Smooth muscle cell of the brain vasculature (primary cell): ENCODE results near the gene DUSP11.
"Not testable (repeated sequence)": the region's sequence is repeated elsewhere in the genome, so short reads cannot be mapped to it uniquely, and the experiment has no call there.

Experiments
- DNase-seq: peaks from one replicate; pipeline ENCODE4 v3.0.0-alpha.2; 2012; ENCODE audit warnings: low read depth, low spot score

The DUSP11 gene

DNA sequence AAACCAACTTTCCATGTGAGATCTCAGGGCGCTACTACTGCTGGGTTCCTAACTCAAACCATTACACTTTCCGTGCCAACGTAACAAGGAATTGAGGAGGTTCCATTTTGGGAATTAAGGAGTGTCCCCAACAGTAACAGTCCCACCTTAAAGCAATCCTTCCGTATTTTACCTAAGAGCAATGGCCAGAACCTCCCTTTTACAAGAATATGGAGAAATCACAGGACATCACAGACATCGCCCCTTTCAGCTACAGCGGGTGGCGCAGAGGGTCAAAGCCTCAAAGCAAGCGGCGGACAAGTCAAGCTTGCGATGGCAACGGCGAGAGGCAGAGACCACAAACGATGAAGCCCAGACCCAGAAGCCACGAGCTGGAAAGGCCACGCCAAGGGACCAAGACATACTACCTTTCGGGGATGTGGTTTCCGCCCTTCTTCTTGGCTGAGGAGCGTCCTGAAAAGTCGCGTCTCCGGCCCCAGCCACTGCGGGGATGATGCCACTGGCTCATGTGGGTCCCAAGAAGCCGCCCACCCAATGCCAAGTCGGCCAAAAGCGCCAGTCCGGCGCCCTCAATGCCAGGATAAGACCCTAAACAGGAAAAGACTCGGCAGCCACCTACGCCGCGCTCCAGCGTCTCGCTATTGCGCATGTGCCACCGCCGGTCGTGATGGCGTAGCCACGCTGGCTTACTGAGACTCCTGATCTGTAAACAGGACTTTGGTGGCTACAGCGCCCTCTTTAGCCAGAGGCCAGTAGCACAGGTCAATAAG lies at the start of gene DUSP11:
TSS of gene DUSP11 (minus strand) at position 637 of the 770 bp plus-strand sequence. CDS start at position 508, 129 bp downstream.
- peak; percentile 87 for DNase-seq

DNA sequence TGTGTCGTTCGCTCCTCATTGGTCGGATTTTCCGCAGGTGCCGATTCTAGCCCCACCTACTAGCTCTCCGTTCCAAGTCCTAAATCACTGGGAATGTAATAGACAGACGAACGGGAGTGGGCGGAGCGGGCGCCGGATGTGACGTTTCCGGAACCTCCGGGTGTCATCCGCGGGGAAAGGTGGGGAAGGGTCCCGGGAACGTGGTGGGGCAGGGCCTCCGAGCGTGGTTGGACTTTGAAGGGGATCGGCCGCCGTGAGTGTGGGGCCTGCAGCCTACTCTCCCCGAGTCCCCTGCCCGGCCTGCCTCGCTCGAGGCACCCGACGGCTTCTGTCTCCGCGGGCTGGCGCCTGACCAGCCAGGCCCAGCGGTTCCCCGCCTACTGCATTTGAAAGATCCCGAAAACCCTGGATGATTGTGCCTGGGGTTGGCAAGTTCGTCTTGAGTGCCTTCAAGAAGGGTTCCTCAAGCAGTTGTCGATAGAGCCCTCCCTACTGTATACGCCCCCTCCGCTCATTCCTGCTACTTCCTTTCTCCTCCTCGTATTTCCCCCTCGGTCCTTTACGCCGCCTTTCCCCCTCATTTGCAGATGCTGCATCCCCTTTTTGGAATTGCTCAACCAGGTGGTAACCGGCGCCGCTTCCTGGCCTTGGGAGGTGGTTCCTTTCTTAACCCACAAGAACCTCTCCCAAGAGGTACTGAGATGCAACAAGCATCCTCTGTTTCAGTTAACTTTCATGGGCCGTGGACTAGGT lies 49.1 kb upstream of the DUSP11 start, which contains the start of gene STAMBP:
TSS of gene STAMBP (plus strand) at position 144 of the 753 bp plus-strand sequence. CDS start 1,896 bp downstream, outside the sequence.
- DNase-seq: peak; percentile 91

DNA sequence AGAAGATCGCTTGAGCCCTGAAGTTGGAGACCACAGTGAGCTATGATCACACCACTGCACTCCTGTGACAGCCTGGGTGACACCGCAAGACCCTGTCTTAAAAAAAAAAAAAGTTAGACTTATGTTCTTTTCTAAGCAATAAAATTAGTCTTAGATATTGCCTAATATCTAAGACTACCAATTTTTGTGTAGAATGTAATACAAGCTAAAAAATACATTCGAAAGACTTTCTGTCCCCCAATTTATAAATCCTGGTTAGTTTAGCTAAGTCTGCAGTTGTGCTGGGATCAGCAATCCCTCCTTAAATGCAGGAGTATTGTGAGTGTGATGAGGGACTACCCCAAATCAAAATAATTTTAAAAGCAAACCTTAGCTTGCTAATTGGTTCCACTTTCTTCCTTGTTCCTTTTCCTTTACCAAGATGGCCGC lies 48.5 kb upstream of the DUSP11 start:
- no peak for DNase-seq

DNA sequence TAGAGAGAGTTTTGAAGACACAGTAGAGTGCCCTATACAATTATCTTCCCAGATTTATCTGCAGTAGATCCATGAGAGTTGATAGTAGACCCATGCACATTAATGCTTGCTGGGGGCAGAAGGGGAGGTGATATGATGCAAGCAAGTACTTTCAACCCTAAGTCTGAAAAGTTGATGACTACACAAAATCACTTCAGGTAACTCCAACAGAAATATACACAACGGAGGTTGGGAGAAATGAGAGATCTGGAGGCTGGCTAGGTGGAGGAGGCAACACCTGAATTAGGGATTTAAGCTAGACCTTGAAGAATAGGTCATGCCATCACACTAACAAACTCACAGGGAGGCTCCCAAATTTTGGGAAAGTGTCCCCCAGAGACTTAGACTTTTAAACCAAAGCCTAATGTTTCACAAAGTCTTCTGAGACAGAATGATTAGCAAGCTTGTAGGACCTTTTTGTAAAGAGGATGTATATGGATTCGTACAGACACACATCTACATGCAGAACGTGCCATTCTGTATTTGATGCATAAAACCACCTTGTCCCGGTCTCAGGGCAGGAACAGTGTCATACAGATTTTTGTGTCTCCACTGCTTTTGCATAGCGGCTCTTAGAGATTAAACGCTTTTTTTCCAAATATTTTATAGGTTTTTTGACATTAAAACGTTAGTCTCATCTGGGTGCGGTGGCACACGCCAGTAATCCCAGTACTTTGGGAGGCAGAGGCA lies 47.9 kb upstream of the DUSP11 start:
- no peak for DNase-seq

DNA sequence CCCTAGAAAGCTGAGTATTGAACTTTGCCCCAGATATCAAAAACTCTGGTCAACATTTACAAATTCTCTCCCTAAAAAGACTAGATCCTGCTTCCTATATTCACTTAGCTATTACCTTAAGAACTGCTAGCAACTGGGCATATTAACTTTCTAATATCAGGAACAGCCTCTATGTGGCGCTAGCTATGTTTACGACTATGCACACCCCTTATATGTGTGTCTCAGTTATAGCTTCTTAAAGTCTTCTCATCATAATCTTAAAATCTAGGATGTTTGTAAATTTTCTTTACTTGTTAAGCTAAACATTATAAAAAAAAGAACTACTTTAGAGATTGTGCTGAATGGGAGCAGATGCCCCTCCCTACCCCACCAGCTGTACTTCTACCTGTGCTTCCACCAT lies 47.1 kb upstream of the DUSP11 start:
- DNase-seq: no peak

DNA sequence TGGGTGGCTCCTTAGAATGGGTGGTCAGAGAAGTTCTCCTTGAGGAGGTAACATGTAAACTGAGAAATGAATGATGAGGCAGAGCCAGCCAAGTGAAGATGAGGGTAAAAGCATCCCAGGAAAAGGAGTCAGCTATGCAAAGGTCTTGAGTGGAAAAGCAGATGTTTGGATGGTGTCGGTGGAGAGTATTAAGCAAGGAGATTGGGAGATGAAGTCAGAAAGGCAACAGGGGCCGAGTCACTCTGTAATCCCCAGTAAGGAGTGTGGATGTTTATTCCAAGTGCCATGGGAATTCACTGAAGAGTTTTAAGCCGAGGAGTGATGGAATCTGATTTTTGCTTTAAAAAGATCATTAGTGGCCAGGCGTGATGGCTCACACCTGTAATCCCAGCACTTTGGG lies 45.5 kb upstream of the DUSP11 start:
- no peak for DNase-seq

DNA sequence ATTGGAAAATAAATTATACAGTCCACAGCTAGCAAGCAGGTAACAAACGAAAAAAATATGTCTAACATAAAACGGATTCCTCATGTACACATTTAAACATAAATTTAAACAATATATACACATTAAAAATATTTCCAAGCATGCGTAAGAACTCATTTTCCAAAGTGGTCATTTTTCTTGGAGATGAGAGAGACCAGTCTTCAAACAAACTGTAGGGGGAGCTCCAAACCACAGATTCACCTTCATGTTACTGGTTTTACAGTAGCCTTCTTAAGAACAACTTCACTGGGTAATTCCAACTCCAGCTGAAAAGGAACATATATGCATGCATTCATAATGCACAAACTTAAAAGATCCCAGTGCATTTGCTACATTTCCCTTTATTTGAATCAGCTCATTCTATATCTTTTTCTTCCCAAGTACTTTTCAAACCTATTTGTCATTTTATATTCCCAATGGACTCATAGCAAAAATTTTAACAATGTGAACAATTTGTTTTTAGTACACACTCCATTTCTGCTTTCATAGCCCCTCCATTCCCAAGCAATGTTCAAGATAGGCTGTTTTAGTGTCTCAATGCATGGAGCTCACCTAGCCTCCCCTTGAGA lies 44.1 kb upstream of the DUSP11 start:
- peak; percentile 65 for DNase-seq

DNA sequence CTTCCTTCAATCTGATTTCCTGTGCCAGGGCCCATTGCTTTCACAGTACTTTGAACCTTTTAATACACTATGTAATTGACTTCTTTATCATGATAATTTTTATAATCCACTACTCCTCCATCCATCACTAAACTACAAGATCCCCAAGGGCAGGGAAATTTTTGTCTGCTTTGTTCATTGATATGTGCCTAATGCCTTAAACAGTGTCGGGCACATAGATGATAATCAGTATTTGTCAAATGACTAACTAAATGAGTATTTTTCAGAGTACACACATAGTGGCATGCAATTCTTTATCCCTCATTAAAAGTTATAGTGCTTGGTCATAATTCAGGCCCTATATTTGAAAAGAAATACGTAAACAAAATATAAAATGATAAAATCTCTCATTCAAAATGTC lies 43.5 kb upstream of the DUSP11 start:
- DNase-seq: no peak

DNA sequence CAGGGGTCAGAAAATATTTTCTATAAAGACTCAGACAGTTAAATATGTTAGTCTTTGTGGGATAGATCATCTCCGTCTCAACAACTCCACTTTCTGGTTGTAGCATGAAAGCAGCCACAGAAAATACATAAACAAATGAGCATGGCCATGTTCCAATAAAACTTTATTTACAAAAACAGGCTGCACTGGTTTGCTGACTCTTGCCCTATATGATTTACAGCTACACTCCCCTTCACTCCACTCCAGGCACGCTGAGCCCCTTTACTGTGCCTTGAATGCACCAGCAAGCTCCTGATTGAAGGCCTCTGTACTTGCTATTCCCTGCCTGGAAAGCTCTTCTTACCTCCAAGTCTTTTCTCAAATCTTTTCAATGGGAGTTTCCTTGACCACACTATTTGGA lies 43.1 kb upstream of the DUSP11 start:
- no peak for DNase-seq

DNA sequence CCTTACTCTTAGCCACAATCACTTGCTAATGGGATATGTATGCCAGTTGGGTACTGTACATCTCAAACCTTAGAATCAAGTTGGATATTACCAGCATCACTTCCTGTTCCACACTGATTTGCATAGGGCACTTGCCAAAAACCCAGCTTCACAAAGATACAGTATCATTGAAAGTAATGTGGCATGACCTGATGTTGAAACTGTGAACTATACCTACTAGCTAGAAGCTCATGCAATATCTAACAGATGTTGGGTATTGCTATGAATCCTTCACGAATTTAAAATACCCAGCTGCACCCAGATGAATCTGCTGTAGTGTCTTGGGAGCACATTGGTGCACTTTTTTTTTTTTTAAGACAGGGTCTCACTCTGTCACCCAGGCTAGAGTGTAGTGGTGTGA lies 42.4 kb upstream of the DUSP11 start:
- DNase-seq: no peak

DNA sequence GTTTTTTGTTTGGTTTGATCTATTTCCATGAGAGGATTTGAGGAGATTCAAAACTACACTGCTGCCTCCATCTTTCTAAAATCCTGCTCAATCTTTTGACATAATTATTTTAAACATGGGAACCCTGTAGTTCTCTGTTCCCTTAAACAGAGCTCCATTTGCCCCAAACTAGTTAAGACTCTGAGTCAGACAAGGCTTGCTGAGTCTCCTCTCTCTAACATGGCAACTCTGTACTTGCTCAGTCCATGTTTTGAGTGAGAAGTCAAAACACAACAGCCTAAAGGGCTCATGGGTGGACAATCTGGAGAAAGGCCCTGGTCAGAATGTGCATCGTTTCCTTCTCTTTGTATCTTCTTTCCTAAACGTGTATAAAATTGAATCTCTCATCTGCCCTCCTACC lies 41.8 kb upstream of the DUSP11 start:
- no peak for DNase-seq

DNA sequence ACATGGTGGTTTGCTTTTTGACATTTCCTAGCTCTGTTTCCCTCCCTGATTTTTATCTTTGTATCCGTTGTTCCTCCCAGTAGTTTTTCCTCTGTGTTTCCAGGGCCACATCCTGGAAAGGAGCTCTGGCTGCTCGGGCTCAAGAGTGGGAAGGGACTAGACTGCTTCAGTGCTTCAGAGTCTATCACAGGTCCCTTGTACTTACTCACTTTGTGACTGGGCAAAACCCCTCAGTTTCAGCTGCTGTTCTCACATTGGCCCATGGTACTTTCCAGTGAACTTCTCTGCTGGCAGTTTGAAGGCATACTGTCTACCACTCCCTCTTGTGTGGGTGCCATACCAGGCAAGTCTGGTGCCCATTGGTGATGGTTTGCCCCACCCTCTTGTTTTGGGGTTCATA lies 41.3 kb upstream of the DUSP11 start:
- no peak for DNase-seq

DNA sequence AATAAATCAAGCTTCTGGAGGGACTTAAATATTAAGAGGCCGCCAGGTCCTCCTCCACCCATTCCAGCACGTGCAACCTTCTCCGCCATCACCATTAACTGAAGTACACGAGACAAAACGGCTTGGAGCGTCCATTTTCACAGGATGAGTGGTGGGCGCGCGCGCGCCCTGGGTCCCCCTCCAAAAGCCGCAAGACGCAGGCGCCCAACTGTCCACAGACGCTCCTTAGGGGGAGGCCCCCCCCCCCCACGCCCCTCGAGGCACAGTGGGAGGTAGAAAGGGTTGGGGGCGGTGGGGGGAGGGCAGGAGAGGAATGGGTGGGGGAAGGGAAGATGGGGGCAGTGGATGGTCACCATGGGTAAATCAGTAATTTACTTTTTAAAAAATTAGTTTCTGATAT lies 38.4 kb upstream of the DUSP11 start:
- no peak for DNase-seq

DNA sequence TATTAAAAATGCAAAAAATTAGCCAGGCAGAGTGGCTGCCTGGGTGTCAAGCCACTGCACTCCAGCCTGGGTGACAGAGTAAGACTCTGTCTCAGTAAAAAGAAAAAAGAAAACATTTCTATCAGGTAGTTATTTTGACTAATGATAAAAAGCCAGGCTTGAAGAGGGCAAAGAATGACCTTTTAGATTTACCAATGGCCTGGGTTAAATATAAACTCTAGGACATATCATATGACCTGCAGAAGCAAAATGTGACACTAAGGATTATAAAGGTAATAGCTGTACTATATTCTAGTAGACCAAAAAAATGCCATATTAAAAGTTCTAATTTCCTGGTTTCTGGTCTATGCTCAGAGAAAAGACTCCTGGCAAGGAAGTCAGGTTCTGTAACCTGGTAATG lies 32.7 kb upstream of the DUSP11 start:
- no peak for DNase-seq

DNA sequence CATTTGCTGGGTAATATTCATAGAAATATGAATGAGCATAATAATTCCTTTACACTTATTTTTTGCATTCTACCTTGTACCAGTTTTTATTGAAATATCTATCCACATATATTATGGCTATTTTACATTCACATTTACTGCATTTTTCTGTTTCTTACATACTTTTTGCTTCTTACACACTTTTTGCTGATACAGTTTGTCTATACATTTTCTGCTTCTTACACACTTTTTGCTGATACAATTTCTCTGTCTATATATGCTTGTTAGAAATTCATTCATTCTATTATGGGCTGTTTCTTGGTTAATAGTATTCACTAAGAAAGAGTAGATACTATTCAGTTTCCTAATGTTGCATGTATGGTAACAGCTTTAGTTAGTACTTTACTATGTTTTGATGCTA lies 32.0 kb upstream of the DUSP11 start:
- no peak for DNase-seq

DNA sequence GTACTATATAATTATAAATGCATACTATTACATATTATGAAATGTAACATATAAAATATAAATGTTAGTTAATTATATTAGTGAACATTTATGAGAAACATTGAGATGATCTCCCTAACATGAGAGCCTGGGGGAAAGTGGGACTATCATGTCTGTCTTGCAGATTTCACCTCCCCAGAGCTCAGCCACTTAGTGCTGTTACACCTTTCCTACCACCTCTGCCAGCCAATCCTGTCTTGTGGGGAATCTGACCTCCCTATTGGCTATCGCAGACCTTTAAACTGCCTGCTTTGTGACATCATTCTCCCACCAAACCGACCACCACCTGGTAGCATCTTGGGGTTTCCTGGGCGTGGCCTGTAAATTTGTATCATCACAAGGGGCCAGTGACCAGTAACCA lies 4.0 kb upstream of the DUSP11 start, which contains the start of gene C2orf78:
TSS of gene C2orf78 (plus strand) at position 301 of the 400 bp plus-strand sequence. CDS start 127 bp downstream, outside the sequence.
- DNase-seq: not testable (repeated sequence)

DNA sequence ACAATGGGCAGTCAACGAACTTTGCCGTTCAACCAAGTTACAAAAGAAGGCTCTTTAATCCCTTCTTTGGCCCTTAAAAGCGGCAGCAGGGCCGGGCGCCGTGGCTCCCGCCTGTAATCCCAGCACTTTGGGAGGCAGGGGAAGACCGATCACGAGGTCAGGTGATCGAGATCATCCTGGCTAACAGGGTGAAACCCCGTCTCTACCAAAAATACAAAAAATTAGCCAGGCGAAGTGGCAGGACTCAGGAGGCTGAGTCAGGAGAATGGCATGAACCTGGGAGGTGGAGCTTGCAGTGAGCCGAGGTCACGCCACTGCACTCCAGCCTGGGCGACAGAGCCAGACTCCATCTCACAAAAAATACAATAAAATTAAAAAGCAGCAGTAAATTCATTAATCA lies 3.5 kb upstream of the DUSP11 start:
- DNase-seq: not testable (repeated sequence)

DNA sequence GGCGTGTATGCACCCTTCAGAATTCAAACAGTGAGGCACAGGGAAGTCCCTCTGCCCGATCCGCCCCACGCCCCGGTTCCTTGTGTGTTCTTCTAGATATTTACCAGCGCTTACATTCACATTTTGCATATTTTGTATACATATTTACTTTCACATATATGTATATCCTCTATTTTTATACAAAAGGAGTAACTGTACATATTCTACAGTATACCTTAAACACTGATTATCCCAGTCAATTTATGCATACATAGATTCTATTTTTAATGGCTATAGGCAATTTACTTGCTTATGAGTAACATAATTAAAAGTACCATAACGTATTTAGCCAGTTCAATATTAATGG lies 307 bp upstream of the DUSP11 start:
- DNase-seq: no peak

DNA sequence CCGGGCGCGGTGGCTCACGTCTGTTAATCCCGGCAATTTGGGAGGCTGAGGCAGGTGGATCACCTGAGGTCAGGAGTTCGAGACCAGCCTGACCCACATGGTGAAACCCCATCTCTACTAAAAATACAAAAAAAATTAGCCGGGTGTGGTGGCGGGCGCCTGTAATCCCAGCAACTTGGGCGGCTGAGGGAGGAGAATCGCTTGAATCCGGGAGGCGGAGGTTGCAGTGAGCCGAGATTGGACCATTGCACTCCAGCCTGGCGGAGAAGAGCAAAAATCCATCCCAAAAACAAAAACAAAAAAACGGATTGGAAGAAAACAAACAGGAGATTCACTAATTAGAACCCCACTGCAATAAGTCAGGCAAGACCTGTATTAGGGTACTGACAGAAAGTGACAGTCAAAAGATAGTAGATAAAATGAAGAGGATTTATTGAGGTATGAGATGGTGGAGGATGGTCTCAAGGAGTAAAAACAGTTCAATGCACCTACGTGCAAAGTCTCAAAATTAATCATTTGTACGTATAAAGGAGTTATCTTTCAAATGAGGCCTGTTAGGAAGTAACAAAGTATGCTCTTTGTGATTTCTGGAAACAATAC lies 936 bp downstream of the DUSP11 start:
- not testable (repeated sequence) for DNase-seq

DNA sequence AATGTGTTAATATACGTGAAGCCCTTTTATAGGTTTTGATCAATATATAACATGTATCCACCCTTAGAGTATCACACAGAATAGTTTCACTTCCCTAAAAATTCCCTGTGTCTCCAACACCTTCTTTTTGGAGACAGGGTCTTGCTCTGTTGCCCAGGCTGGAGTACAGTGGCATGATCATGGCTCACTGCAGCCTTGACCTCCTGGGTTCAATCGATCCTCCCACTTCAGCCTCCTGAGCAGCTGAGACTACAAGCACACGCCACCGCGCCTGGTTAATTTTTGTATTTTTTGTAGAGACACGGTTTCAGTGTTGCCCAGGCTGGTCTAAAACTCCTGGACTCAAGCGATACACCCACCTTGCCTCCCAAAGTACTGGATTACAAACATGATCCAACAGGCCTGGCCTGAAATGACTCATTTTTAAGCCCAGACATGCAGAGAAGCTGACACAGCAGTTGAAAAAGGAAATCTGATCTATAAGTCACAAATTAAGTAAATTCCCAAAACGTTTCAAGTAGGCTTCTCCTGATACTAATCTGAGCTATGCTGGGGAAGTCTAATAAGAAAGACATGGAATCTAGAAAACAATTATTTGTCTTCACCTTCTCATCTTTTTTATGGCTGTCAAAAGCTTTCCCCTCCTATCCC lies 2.9 kb downstream of the DUSP11 start:
- DNase-seq: no peak

DNA sequence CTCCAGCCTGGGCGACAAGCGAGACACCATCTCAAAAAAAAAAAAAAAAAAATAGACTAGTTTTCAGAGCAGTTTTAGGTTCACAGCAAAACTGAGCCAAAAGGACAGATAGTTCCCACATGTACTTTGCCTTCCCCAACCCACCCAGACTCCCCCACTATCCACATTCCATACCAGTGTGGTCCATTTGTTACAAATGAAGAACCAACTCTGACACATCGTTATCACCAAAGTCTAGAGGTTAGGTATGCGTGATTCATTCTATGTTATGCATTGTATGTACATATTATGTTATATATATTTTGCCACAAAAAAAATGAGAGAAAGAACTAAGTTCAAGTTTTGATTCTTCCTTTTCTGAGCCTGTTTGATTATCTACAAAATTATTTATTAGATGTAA lies 3.5 kb downstream of the DUSP11 start:
- no peak for DNase-seq
